Measurements from ENCODE around the gene REEP6.
"Not testable (repeated sequence)": the region's sequence is repeated elsewhere in the genome, so short reads cannot be mapped to it uniquely, and the experiment has no call there.

Gene REEP6

GRCh38 chr19:1535699-1536098, 44.7 kb downstream of the REEP6 start:
- not testable (repeated sequence) for H3K36me3 ChIP-seq (ENCODE audit: control insufficient read depth in 1 of 2, insufficient read depth in 2 of 2, low read depth in 1 of 2, low read length in 2 of 2); H4K91ac ChIP-seq (ENCODE audit: low read length); H2BK5ac ChIP-seq (ENCODE audit: low read depth, low read length, poor library complexity, severe bottlenecking); H3K4ac ChIP-seq (ENCODE audit: low read depth in 1 of 2, low read length in 2 of 2); H2AFZ ChIP-seq (ENCODE audit: low read depth, low read length); H3K18ac ChIP-seq (ENCODE audit: low read depth in 1 of 2, low read length in 2 of 2); H3K79me1 ChIP-seq (replicated peaks; ENCODE audit: low read length, poor library complexity, severe bottlenecking); H3K14ac ChIP-seq (ENCODE audit: low read length in 2 of 2); H3K9ac ChIP-seq (ENCODE audit: low read length); H2BK15ac ChIP-seq (ENCODE audit: low read depth, poor library complexity, severe bottlenecking); H2BK120ac ChIP-seq (ENCODE audit: low read depth, low read length); H3K9me3 ChIP-seq (ENCODE audit: control insufficient read depth, low read length); H3K23ac ChIP-seq (ENCODE audit: low read length in 2 of 2); H2BK12ac ChIP-seq (ENCODE audit: low read length in 2 of 2); H3K4me1 ChIP-seq (ENCODE audit: control insufficient read depth, insufficient read depth, low read depth, low read length); H3K4me2 ChIP-seq (ENCODE audit: low read length, poor library complexity, severe bottlenecking); DNase-seq; H3K27ac ChIP-seq (ENCODE audit: low read length, poor library complexity, severe bottlenecking); H2AK5ac ChIP-seq (ENCODE audit: low read length, severe bottlenecking); H4K8ac ChIP-seq (ENCODE audit: low read length); H3K4me3 ChIP-seq (ENCODE audit: insufficient read depth in 1 of 2, low read depth in 1 of 2, low read length in 2 of 2)
- 92% methylated on average over 7 of the region's 7 CpGs for WGBS
- peaks cover 4 to 29% of the 10 kb centered on the region in 2 experiments for H3K27me3 ChIP-seq (ENCODE audit: control insufficient read depth in 1 of 2, insufficient read depth in 1 of 2, low read length in 2 of 2)

GRCh38 chr19:1538978-1539377, 48.0 kb downstream of the REEP6 start:
- no peak overlapping the region for H3K27ac ChIP-seq (ENCODE audit: low read length, poor library complexity, severe bottlenecking)
- peaks cover 3% of the 10 kb centered on the region for H3K4me1 ChIP-seq (ENCODE audit: control insufficient read depth, insufficient read depth, low read depth, low read length)
- peaks cover 0 to 5% of the 10 kb centered on the region in 2 experiments for H3K36me3 ChIP-seq (ENCODE audit: control insufficient read depth in 1 of 2, insufficient read depth in 2 of 2, low read depth in 1 of 2, low read length in 2 of 2)
- no peak overlapping the region for H2BK5ac ChIP-seq (ENCODE audit: low read depth, low read length, poor library complexity, severe bottlenecking)
- H2AFZ ChIP-seq (ENCODE audit: low read depth, low read length) = no peak overlapping the region
- H2BK12ac ChIP-seq (ENCODE audit: low read length in 2 of 2) = no peak overlapping the region
- DNase-seq = no peak
- H3K79me1 ChIP-seq (replicated peaks; ENCODE audit: low read length, poor library complexity, severe bottlenecking) = no peaks in the 10 kb centered on the region
- no peak overlapping the region for H4K91ac ChIP-seq (ENCODE audit: low read length)
- H3K4ac ChIP-seq (ENCODE audit: low read depth in 1 of 2, low read length in 2 of 2) = no peak overlapping the region
- no peak overlapping the region for H2BK120ac ChIP-seq (ENCODE audit: low read depth, low read length)
- no peak overlapping the region for H2AK5ac ChIP-seq (ENCODE audit: low read length, severe bottlenecking)
- no peak overlapping the region for H3K4me2 ChIP-seq (ENCODE audit: low read length, poor library complexity, severe bottlenecking)
- H2BK15ac ChIP-seq (ENCODE audit: low read depth, poor library complexity, severe bottlenecking) = no peak overlapping the region
- no peak overlapping the region for H4K8ac ChIP-seq (ENCODE audit: low read length)
- H3K18ac ChIP-seq (ENCODE audit: low read depth in 1 of 2, low read length in 2 of 2) = no peak overlapping the region
- peak overlapping the region; percentile 41 for H3K9ac ChIP-seq (ENCODE audit: low read length)
- H3K23ac ChIP-seq (ENCODE audit: low read length in 2 of 2) = no peak overlapping the region
- H3K4me3 ChIP-seq (ENCODE audit: insufficient read depth in 1 of 2, low read depth in 1 of 2, low read length in 2 of 2) = peak overlapping the region in 1 of 2 experiments; percentile 37
- H3K9me3 ChIP-seq (ENCODE audit: control insufficient read depth, low read length) = peaks cover 5% of the 10 kb centered on the region
- 77% methylated on average over 15 of the region's 15 CpGs for WGBS
- H3K14ac ChIP-seq (ENCODE audit: low read length in 2 of 2) = no peak overlapping the region
- peaks cover 9 to 38% of the 10 kb centered on the region in 2 experiments for H3K27me3 ChIP-seq (ENCODE audit: control insufficient read depth in 1 of 2, insufficient read depth in 1 of 2, low read length in 2 of 2)

DNA sequence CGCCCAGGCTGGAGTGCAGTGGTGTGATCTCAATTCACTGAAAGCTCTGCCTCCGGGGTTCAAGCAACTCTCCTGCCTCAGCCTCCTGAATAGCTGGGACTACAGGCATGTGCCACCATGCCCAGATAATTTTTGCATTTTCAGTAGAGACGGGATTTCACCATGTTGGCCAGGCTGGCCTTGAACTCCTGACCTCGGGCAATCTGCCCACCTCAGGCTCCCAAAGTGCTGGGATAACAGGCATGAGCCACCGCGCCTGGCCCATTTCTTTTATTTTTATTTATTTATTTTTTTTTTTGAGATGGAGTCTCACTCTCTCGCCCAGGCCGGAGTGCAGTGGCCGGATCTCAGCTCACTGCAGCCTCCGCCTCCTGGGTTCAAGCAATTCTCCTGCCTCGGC, 48.8 kb downstream of the REEP6 start:
- H2BK5ac ChIP-seq (ENCODE audit: low read depth, low read length, poor library complexity, severe bottlenecking); H3K27ac ChIP-seq (ENCODE audit: low read length, poor library complexity, severe bottlenecking); H4K91ac ChIP-seq (ENCODE audit: low read length); H3K4me2 ChIP-seq (ENCODE audit: low read length, poor library complexity, severe bottlenecking); H2AK5ac ChIP-seq (ENCODE audit: low read length, severe bottlenecking); H3K18ac ChIP-seq (ENCODE audit: low read depth in 1 of 2, low read length in 2 of 2); H3K4ac ChIP-seq (ENCODE audit: low read depth in 1 of 2, low read length in 2 of 2); H3K4me1 ChIP-seq (ENCODE audit: control insufficient read depth, insufficient read depth, low read depth, low read length); H3K9me3 ChIP-seq (ENCODE audit: control insufficient read depth, low read length); H3K4me3 ChIP-seq (ENCODE audit: insufficient read depth in 1 of 2, low read depth in 1 of 2, low read length in 2 of 2); H2BK15ac ChIP-seq (ENCODE audit: low read depth, poor library complexity, severe bottlenecking); H2BK120ac ChIP-seq (ENCODE audit: low read depth, low read length); H2BK12ac ChIP-seq (ENCODE audit: low read length in 2 of 2); H3K36me3 ChIP-seq (ENCODE audit: control insufficient read depth in 1 of 2, insufficient read depth in 2 of 2, low read depth in 1 of 2, low read length in 2 of 2); H3K9ac ChIP-seq (ENCODE audit: low read length); H4K8ac ChIP-seq (ENCODE audit: low read length); DNase-seq; H3K14ac ChIP-seq (ENCODE audit: low read length in 2 of 2); H3K79me1 ChIP-seq (replicated peaks; ENCODE audit: low read length, poor library complexity, severe bottlenecking); H2AFZ ChIP-seq (ENCODE audit: low read depth, low read length); H3K23ac ChIP-seq (ENCODE audit: low read length in 2 of 2): not testable (repeated sequence)
- WGBS = 91% methylated on average over 9 of the region's 11 CpGs
- peaks cover 9 to 43% of the 10 kb centered on the region in 2 experiments for H3K27me3 ChIP-seq (ENCODE audit: control insufficient read depth in 1 of 2, insufficient read depth in 1 of 2, low read length in 2 of 2)

DNA sequence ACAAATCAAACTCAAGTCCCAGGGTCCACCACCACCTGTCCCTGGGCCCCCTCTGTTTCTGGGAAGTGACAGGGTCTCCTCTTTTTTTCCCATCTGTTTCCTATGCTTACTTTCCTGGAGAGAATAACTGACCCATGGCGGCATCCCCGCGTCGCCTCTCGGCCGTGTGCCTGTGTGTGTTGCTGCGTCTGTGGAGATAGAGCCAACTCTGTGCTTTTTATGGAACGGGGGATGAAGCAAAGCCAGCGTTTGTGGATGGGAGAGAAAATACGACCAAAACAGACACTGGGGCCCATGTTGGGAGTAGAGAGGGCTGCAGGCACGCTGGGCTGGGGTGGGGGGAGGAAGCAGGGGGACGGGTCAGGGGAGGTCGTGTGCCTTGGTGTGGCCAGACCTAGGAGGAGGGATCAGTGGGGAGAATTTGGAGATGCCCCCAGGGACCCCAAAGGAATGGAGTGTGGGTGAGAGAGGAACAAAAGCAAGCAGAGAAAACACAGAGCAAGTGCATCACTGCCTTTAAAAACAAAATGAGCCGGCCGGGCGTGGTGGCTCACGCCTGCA, 49.5 kb downstream of the REEP6 start:
- H2AFZ ChIP-seq (ENCODE audit: low read depth, low read length) = peak overlapping the region; percentile 61
- no peak overlapping the region for H3K18ac ChIP-seq (ENCODE audit: low read depth in 1 of 2, low read length in 2 of 2)
- no peak overlapping the region for H2AK5ac ChIP-seq (ENCODE audit: low read length, severe bottlenecking)
- H2BK120ac ChIP-seq (ENCODE audit: low read depth, low read length) = no peak overlapping the region
- no peak overlapping the region for H3K4ac ChIP-seq (ENCODE audit: low read depth in 1 of 2, low read length in 2 of 2)
- H4K8ac ChIP-seq (ENCODE audit: low read length) = no peak overlapping the region
- peaks cover 3% of the 10 kb centered on the region for H3K9me3 ChIP-seq (ENCODE audit: control insufficient read depth, low read length)
- 44% methylated on average over 17 of the region's 17 CpGs for WGBS
- no peak overlapping the region for H3K4me3 ChIP-seq (ENCODE audit: insufficient read depth in 1 of 2, low read depth in 1 of 2, low read length in 2 of 2)
- no peak overlapping the region for H3K27ac ChIP-seq (ENCODE audit: low read length, poor library complexity, severe bottlenecking)
- H3K4me1 ChIP-seq (ENCODE audit: control insufficient read depth, insufficient read depth, low read depth, low read length) = peaks cover 3% of the 10 kb centered on the region
- no peak overlapping the region for H2BK15ac ChIP-seq (ENCODE audit: low read depth, poor library complexity, severe bottlenecking)
- H3K79me1 ChIP-seq (replicated peaks; ENCODE audit: low read length, poor library complexity, severe bottlenecking) = no peaks in the 10 kb centered on the region
- no peak overlapping the region for H3K14ac ChIP-seq (ENCODE audit: low read length in 2 of 2)
- H3K4me2 ChIP-seq (ENCODE audit: low read length, poor library complexity, severe bottlenecking) = no peak overlapping the region
- no peak for DNase-seq
- peaks cover 9 to 44% of the 10 kb centered on the region in 2 experiments for H3K27me3 ChIP-seq (ENCODE audit: control insufficient read depth in 1 of 2, insufficient read depth in 1 of 2, low read length in 2 of 2)
- no peaks in the 10 kb centered on the region for H3K36me3 ChIP-seq (ENCODE audit: control insufficient read depth in 1 of 2, insufficient read depth in 2 of 2, low read depth in 1 of 2, low read length in 2 of 2)
- no peak overlapping the region for H3K23ac ChIP-seq (ENCODE audit: low read length in 2 of 2)
- H3K9ac ChIP-seq (ENCODE audit: low read length) = no peak overlapping the region
- H4K91ac ChIP-seq (ENCODE audit: low read length) = no peak overlapping the region
- H2BK12ac ChIP-seq (ENCODE audit: low read length in 2 of 2) = no peak overlapping the region
- no peak overlapping the region for H2BK5ac ChIP-seq (ENCODE audit: low read depth, low read length, poor library complexity, severe bottlenecking)
